ENCODE data around the gene MRPS11. TPM values are rescaled to one million over a fixed set of nuclear protein-coding genes. Genes with fewer than 3 reads are reported as not detected.

MRPS11 gene
- total RNA-seq, 1 experiment from 2014 or later, result 47.4 TPM

- no peaks in the 10 kb centered on the region for H3K36me3 ChIP-seq (ENCODE audit: control insufficient read depth in 1 of 2, insufficient read depth in 2 of 2, low read length in 2 of 2)
- H3K79me2 ChIP-seq (ENCODE audit: insufficient read depth, low read length), result no peaks in the 10 kb centered on the region
- no peak overlapping the region for H2AFZ ChIP-seq (ENCODE audit: low read depth, low read length, poor library complexity, severe bottlenecking)
- TF ChIP-seq POLR2A (IDR thresholded peaks at IDR 0.05; ENCODE audit: borderline replicate concordance, extremely low read depth, insufficient read depth, insufficient read length) (no peak), TCF7L2 (IDR thresholded peaks at IDR 0.05; ENCODE audit: borderline replicate concordance, extremely low read depth, insufficient read depth, insufficient read length) (no peak), POLR2AphosphoS5 (IDR thresholded peaks at IDR 0.05; ENCODE audit: low read depth, low read length) (no peak)
- H4K20me1 ChIP-seq (ENCODE audit: insufficient read depth), result no peaks in the 10 kb centered on the region
- no peaks in the 10 kb centered on the region for H3K9me3 ChIP-seq (ENCODE audit: control insufficient read depth in 1 of 2, insufficient read depth in 1 of 2, low read depth in 1 of 2, low read length in 2 of 2)
- H3K4me3 ChIP-seq (replicated peaks in 1 of 2; ENCODE audit: low read depth in 1 of 2, low read length in 2 of 2), result no peak overlapping the region
- no peak overlapping the region for H3K27ac ChIP-seq (ENCODE audit: low read depth, low read length)
- ATAC-seq, result no peak
- H3K27me3 ChIP-seq (ENCODE audit: insufficient read depth, low read length), result peaks cover 51% of the 10 kb centered on the region
- CTCF ChIA-PET, result no interaction called here
- H3K4me1 ChIP-seq (ENCODE audit: control insufficient read depth in 1 of 2, insufficient read depth in 2 of 2, low read length in 2 of 2), result no peaks in the 10 kb centered on the region
- no peaks in the 10 kb centered on the region for H3K9me2 ChIP-seq (ENCODE audit: insufficient read depth)
- POLR2A ChIA-PET, result no interaction called here
- RAD21 ChIA-PET (ENCODE audit: low non-redundant PET in 1 of 2, low total read pairs in 2 of 2, uncharacterized antibody in 2 of 2, unreplicated experiment in 2 of 2), result no interaction called here
- intact Hi-C loops (cut with micrococcal nuclease), result no loop called here
- H3K4me2 ChIP-seq (ENCODE audit: low read length), result no peak overlapping the region
- no peak overlapping the region for H3K9ac ChIP-seq (ENCODE audit: low read length)
- BruUV-seq (replicated peaks), result no TSS peak
- no peak for DNase-seq (ENCODE audit: low read depth, low spot score)
These were observed 41.2 kb upstream of the MRPS11 start for GRCh38 chr15:88426304-88426703.

GRCh38 chr15:88428053-88428452, 39.5 kb upstream of the MRPS11 start:
- no peak for DNase-seq (ENCODE audit: low read depth, low spot score)
- Histone ChIP-seq H3K4me3 (replicated peaks in 1 of 2; ENCODE audit: low read depth in 1 of 2, low read length in 2 of 2) (no peak overlapping the region), H3K9me3 (ENCODE audit: control insufficient read depth in 1 of 2, insufficient read depth in 1 of 2, low read depth in 1 of 2, low read length in 2 of 2) (no peaks in the 10 kb centered on the region), H3K27ac (ENCODE audit: low read depth, low read length) (no peak overlapping the region), H3K4me1 (ENCODE audit: control insufficient read depth in 1 of 2, insufficient read depth in 2 of 2, low read length in 2 of 2) (no peaks in the 10 kb centered on the region), H2AFZ (ENCODE audit: low read depth, low read length, poor library complexity, severe bottlenecking) (no peak overlapping the region), H3K9ac (ENCODE audit: low read length) (no peak overlapping the region), H3K79me2 (ENCODE audit: insufficient read depth, low read length) (no peaks in the 10 kb centered on the region), H3K36me3 (ENCODE audit: control insufficient read depth in 1 of 2, insufficient read depth in 2 of 2, low read length in 2 of 2) (no peaks in the 10 kb centered on the region), H3K27me3 (ENCODE audit: insufficient read depth, low read length) (peaks cover 55% of the 10 kb centered on the region), H3K9me2 (ENCODE audit: insufficient read depth) (no peaks in the 10 kb centered on the region), H3K4me2 (ENCODE audit: low read length) (no peak overlapping the region), H4K20me1 (ENCODE audit: insufficient read depth) (no peaks in the 10 kb centered on the region)
- intact Hi-C loops (cut with micrococcal nuclease), result no loop called here
- ATAC-seq, result no peak
- ChIA-PET POLR2A (no interaction called here), CTCF (no interaction called here), RAD21 (ENCODE audit: low non-redundant PET in 1 of 2, low total read pairs in 2 of 2, uncharacterized antibody in 2 of 2, unreplicated experiment in 2 of 2) (no interaction called here)
- no TSS peak for BruUV-seq (replicated peaks)
- TF ChIP-seq ZNF274 (IDR thresholded peaks at IDR 0.05; ENCODE audit: low read depth, low read length) (no peak), SRF (IDR thresholded peaks at IDR 0.05; ENCODE audit: low read depth) (no peak), EZH2 (IDR thresholded peaks at IDR 0.05) (no peak), JUND (IDR thresholded peaks at IDR 0.05) (no peak), YY1 (IDR thresholded peaks at IDR 0.05; ENCODE audit: extremely low read depth, insufficient replicate concordance, low read depth, low read length) (no peak), ZFX (IDR thresholded peaks at IDR 0.05) (no peak), TCF7L2 (IDR thresholded peaks at IDR 0.05; ENCODE audit: borderline replicate concordance, extremely low read depth, insufficient read depth, insufficient read length) (no peak), SP1 (IDR thresholded peaks at IDR 0.05; ENCODE audit: low read depth) (no peak), CEBPB (IDR thresholded peaks at IDR 0.05; ENCODE audit: low read depth) (no peak), EZH2phosphoT487 (IDR thresholded peaks at IDR 0.05; ENCODE audit: borderline replicate concordance) (no peak), POLR2AphosphoS5 (IDR thresholded peaks at IDR 0.05; ENCODE audit: low read depth, low read length) (no peak), FOSL1 (IDR thresholded peaks at IDR 0.05; ENCODE audit: low read depth) (no peak), CBX3 (IDR thresholded peaks at IDR 0.05; ENCODE audit: low read depth) (no peak), POLR2A (IDR thresholded peaks at IDR 0.05; ENCODE audit: borderline replicate concordance, extremely low read depth, insufficient read depth, insufficient read length) (no peak)
- TF ChIP-seq, protein P1, sequence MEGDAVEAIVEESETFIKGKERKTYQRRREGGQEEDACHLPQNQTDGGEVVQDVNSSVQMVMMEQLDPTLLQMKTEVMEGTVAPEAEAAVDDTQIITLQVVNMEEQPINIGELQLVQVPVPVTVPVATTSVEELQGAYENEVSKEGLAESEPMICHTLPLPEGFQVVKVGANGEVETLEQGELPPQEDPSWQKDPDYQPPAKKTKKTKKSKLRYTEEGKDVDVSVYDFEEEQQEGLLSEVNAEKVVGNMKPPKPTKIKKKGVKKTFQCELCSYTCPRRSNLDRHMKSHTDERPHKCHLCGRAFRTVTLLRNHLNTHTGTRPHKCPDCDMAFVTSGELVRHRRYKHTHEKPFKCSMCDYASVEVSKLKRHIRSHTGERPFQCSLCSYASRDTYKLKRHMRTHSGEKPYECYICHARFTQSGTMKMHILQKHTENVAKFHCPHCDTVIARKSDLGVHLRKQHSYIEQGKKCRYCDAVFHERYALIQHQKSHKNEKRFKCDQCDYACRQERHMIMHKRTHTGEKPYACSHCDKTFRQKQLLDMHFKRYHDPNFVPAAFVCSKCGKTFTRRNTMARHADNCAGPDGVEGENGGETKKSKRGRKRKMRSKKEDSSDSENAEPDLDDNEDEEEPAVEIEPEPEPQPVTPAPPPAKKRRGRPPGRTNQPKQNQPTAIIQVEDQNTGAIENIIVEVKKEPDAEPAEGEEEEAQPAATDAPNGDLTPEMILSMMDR (IDR thresholded peaks at IDR 0.05 in 2 of 3, conservative IDR thresholded peaks at IDR 0.05 in 1 of 3; ENCODE audit: borderline replicate concordance in 1 of 3, insufficient read depth in 1 of 3, low read depth in 2 of 3, low read length in 2 of 3), result no peak
- TF ChIP-seq, protein P2, sequence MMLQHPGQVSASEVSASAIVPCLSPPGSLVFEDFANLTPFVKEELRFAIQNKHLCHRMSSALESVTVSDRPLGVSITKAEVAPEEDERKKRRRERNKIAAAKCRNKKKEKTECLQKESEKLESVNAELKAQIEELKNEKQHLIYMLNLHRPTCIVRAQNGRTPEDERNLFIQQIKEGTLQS (IDR thresholded peaks at IDR 0.05), result no peak
- TF ChIP-seq, protein P3, sequence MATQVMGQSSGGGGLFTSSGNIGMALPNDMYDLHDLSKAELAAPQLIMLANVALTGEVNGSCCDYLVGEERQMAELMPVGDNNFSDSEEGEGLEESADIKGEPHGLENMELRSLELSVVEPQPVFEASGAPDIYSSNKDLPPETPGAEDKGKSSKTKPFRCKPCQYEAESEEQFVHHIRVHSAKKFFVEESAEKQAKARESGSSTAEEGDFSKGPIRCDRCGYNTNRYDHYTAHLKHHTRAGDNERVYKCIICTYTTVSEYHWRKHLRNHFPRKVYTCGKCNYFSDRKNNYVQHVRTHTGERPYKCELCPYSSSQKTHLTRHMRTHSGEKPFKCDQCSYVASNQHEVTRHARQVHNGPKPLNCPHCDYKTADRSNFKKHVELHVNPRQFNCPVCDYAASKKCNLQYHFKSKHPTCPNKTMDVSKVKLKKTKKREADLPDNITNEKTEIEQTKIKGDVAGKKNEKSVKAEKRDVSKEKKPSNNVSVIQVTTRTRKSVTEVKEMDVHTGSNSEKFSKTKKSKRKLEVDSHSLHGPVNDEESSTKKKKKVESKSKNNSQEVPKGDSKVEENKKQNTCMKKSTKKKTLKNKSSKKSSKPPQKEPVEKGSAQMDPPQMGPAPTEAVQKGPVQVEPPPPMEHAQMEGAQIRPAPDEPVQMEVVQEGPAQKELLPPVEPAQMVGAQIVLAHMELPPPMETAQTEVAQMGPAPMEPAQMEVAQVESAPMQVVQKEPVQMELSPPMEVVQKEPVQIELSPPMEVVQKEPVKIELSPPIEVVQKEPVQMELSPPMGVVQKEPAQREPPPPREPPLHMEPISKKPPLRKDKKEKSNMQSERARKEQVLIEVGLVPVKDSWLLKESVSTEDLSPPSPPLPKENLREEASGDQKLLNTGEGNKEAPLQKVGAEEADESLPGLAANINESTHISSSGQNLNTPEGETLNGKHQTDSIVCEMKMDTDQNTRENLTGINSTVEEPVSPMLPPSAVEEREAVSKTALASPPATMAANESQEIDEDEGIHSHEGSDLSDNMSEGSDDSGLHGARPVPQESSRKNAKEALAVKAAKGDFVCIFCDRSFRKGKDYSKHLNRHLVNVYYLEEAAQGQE (IDR thresholded peaks at IDR 0.05; ENCODE audit: low read depth), result no peak

All from HCT116 (cell line).